RPMI8226 (cell line): ENCODE measurements around the gene RETN.

Experiments
- DNase-seq: peaks from one replicate; pipeline ENCODE4 v3.0.0-alpha.2; 2015

Gene RETN

DNA sequence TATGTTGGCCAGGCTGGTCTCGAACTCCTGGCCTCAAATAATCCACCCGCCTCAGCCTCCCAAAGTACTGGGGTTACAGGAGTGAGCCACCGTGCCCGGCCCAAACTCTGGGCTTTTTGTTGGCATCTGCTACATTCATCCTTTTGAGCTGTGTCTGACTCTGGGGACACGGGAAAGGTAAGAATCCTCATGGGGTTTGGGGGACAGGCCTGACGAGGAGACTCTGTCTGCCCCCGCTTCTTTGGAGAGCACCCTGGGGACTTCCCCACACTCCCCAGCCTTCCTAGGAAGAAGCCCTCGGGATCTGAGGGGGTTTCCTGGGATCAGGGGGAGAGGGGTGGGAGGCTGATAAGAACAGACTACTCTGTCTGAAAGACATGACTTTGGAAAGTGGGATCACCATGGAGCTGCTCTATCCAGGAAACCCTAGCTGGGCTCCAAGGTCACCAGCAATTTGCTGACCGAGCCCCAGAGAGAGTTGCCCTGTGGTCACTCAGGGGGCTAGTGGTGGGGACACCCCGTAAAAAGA is 41.1 kb downstream of the RETN start:
- DNase-seq, result no peak

DNA sequence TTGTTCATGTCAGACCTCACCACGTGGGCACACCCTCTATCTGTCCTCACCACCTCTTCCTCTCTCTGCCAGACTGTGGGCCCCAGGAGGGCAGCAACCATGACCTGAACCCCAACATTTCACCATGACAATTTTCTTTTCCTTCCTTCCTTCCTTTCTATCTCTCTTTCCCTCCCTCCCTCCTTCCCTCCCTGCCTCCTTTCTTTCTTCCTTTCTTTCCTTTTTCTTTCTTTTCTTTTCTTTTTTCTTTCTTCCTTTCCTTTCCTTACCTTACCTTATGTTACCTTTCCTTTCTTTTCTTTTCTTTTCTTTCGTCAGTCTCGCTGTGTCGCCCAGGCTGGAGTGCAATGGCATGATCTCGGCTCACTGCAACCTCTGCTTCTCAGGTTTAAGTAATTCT is 41.8 kb downstream of the RETN start:
- DNase-seq, result no peak

DNA sequence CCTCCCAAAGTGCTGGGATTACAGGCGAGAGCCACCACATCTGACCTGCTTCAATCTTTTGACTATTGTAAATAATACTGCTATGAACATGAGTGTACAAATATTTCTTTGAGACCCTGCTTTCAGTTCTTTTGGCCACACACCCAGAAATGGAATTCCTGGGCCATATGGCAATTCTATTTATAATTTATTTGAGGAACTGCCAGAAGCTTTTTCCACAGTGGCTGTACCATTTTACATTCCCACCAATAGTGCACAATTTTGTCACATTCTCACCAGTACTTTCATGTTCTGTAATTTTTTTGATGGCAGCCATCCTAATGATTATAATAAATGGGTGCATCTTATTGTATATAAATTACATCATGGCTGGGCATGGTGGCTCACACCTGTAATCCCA is 46.8 kb downstream of the RETN start:
- DNase-seq, result no peak

DNA sequence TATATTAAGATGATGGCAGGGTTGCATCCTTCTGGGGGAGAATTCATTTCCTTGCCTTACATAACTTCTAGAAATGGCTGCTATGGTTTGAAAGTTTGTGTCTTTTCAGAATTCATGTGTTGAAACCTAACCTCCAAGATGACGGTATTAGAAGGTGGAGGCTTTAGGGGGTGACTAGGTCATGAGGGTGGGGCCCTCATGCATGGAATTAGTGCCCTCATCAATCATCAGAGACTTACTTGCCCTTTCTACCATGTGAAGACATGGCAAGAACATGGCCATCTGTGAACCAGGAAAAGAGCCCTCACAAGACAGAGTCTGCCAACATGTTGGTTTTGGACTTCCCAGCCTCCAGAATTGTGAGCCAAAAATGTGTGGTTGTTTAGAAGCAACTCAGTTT is 47.9 kb downstream of the RETN start:
- DNase-seq, result no peak

DNA sequence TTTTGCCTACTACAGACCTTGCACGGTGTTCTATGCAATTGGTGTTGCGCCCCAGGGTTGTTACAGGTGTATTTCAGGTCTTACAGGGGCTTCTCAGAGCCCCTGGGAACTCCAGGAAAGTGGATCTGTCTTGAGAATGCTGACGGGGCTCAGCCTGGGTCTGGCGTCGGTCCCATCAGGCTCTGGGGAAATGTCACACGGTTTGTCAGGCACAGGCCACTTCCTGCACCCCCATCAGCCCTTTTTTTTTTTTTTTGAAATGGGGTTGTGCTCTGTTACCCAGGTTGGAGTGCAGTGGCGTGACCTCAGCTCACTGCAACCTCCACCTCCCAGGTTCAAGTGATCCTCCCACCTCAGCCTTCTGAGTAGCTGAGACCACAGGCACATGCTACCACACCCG is 49.8 kb downstream of the RETN start:
- DNase-seq, result no peak
